CD4-positive, alpha-beta memory T cell (primary cell): ENCODE measurements around the gene APBB3. TPM values are rescaled to one million over a fixed set of nuclear protein-coding genes. Genes with fewer than 3 reads are reported as not detected.

ENCODE experiments used
- CTCF ChIA-PET: fragments of 350-600 bp; sonication (Branson Sonifier 250); formaldehyde crosslinking; loops from one replicate; lab custom pipeline; 2021; ENCODE audit warnings: inconsistent platforms; ENCODE audit not compliant: partially characterized antibody; lab: Charles Lee
- POLR2A ChIA-PET: fragments of 350-600 bp; sonication (Branson Sonifier 250); formaldehyde crosslinking; loops from one replicate; lab custom pipeline; 2021; ENCODE audit not compliant: partially characterized antibody; lab: Charles Lee
- DNase-seq, 5 donors: peaks; one replicate each; pipeline versions ENCODE4 v3.0.0 to v3.0.0-alpha.2; 2020 to 2022; ENCODE audit warnings: mixed read lengths in 1 of 5
- H3K27ac ChIP-seq: one replicate; pipeline ENCODE4 v1.7.0; 2013; ENCODE audit warnings: low read depth, low read length
- H3K27me3 ChIP-seq: 2 replicates; pipeline ENCODE4 v1.7.0; 2013; ENCODE audit warnings: mild to moderate bottlenecking, low read length, moderate library complexity; ENCODE audit not compliant: insufficient read depth
- H3K36me3 ChIP-seq: 2 replicates; pipeline ENCODE4 v1.7.0; 2013; ENCODE audit warnings: mild to moderate bottlenecking, low read length, moderate library complexity; ENCODE audit not compliant: insufficient read depth
- H3K4me1 ChIP-seq: 2 replicates; pipeline ENCODE4 v1.7.0; 2013; ENCODE audit warnings: mild to moderate bottlenecking, low read length, moderate library complexity; ENCODE audit not compliant: insufficient read depth
- H3K4me3 ChIP-seq, 2 donors: one replicate each; pipeline ENCODE4 v1.7.0; 2013; ENCODE audit warnings: low read length in 2 of 2, mild to moderate bottlenecking in 1 of 2
- H3K9me3 ChIP-seq, 2 donors: one replicate each; pipeline ENCODE4 v1.7.0; 2013; ENCODE audit warnings: low read length in 2 of 2, control low read depth in 1 of 2; ENCODE audit not compliant: control insufficient read depth in 1 of 2
- H3K27ac Mint-ChIP-seq, 7 donors: one replicate each; pipeline ENCODE4 v1.8.0; 2020 to 2021; ENCODE audit warnings: mixed read lengths in 7 of 7, mild to moderate bottlenecking in 6 of 7, inconsistent platforms in 3 of 7, moderate library complexity in 3 of 7
- H3K27me3 Mint-ChIP-seq, 2 donors: one replicate each; pipeline ENCODE4 v1.8.0; 2020 to 2021; ENCODE audit warnings: mixed read lengths in 2 of 2
- H3K36me3 Mint-ChIP-seq, 2 donors: one replicate each; pipeline ENCODE4 v1.8.0; 2020 to 2021; ENCODE audit warnings: mixed read lengths in 2 of 2, inconsistent platforms in 1 of 2, mild to moderate bottlenecking in 1 of 2
- H3K4me1 Mint-ChIP-seq, 4 donors: one replicate each; pipeline ENCODE4 v1.8.0; 2020 to 2021; ENCODE audit warnings: mixed read lengths in 4 of 4, mild to moderate bottlenecking in 1 of 4
- H3K4me3 Mint-ChIP-seq, 8 donors: one replicate each; pipeline ENCODE4 v1.8.0; 2020 to 2021; ENCODE audit warnings: mixed read lengths in 8 of 8, mild to moderate bottlenecking in 7 of 8, moderate library complexity in 6 of 8, inconsistent platforms in 3 of 8
- H3K9me3 Mint-ChIP-seq, 8 donors: one replicate each; pipeline ENCODE4 v1.8.0; 2020 to 2021; ENCODE audit warnings: mixed read lengths in 8 of 8, mild to moderate bottlenecking in 5 of 8, inconsistent platforms in 3 of 8, moderate library complexity in 1 of 8
- intact Hi-C: fragments of 100-400 bp; cut with micrococcal nuclease; formaldehyde crosslinking; loops from one replicate; pipeline ENCODE4 v1.15.1; 2023
- microRNA-seq: library from miRNA; unstranded; fragments of <30 nt; microRNA quantifications from one replicate; pipeline ENCODE4 v1.2.0, GENCODE V29; 2021; ENCODE audit warnings: borderline replicate concordance, borderline number of aligned reads, borderline microRNAs expressed, mixed read lengths
- polyA plus RNA-seq, 2 donors: library from polyadenylated mRNA; unstranded; fragments of 300-500 nt; fragmentation: Illumina TruSeq; gene quantifications; one replicate each; pipeline ENCODE4 v1.2.3, GENCODE V29; 2021
- total RNA-seq, 2 experiments: library from RNA; stranded (reverse); gene quantifications; one replicate each; pipeline ENCODE4 v1.2.3, GENCODE V29; 2021

Gene APBB3
- total and polyA plus RNA-seq, 4 experiments from 2014 or later, result 2.1 to 75.4 (median 38.9) TPM

GRCh38 chr5:140509898-140510297 is 54.5 kb downstream of the APBB3 start:
- Mint-ChIP-seq H3K27ac (peak overlapping the region in 1 of 7 donors; percentile 42), H3K36me3 (peaks cover 46 to 70% of the 10 kb centered on the region in 2 donors), H3K9me3 (no peaks in the 10 kb centered on the region), H3K4me1 (no peaks in the 10 kb centered on the region), H3K27me3 (no peaks in the 10 kb centered on the region), H3K4me3 (no peak overlapping the region)
- Histone ChIP-seq H3K27ac (no peak overlapping the region), H3K36me3 (peaks cover 72% of the 10 kb centered on the region), H3K4me1 (no peaks in the 10 kb centered on the region), H3K4me3 (no peak overlapping the region), H3K27me3 (no peaks in the 10 kb centered on the region), H3K9me3 (no peaks in the 10 kb centered on the region)
- no peak for DNase-seq
- ChIA-PET CTCF (no interaction called here), POLR2A (no interaction called here)
- intact Hi-C loops, result no loop called here

Small RNA genes within 50 kb of the gene (microRNA-seq; reads per million reads assigned to microRNA genes)
- gene MIR6831, result not detected

Other genes starting within 250 kb of the APBB3 start
- under 1 TPM; 0.52 to 0.86 TPM for gene HBEGF, start 218.0 kb downstream of the APBB3 start, total RNA-seq
- 1 to 10 TPM; 1.2 to 2.4 TPM for gene HBEGF, start 218.0 kb downstream of the APBB3 start, polyA plus RNA-seq
- gene SLC4A9, start 204.4 kb downstream of the APBB3 start, total RNA-seq, result not detected
- not detected for gene SLC4A9, start 204.4 kb downstream of the APBB3 start, polyA plus RNA-seq
- gene ANKHD1, start 162.8 kb downstream of the APBB3 start, total RNA-seq, result 100 to 1,000 TPM; 228 to 252 TPM
- 100 to 1,000 TPM in 1 of 2 donors, 10 to 100 TPM in 1; 58.6 to 100 TPM for gene ANKHD1, start 162.8 kb downstream of the APBB3 start, polyA plus RNA-seq
- gene EIF4EBP3, start 16.9 kb downstream of the APBB3 start, total RNA-seq, result 10 to 100 TPM; 15.3 to 18.8 TPM
- 10 to 100 TPM; 31.9 to 44.3 TPM for gene EIF4EBP3, start 16.9 kb downstream of the APBB3 start, polyA plus RNA-seq
- gene SRA1, start 7.1 kb downstream of the APBB3 start, total RNA-seq, result 10 to 100 TPM; 24.5 to 26.6 TPM
- gene SRA1, start 7.1 kb downstream of the APBB3 start, polyA plus RNA-seq, result 10 to 100 TPM; 35.5 to 46.8 TPM
- 10 to 100 TPM; 49.0 to 59.4 TPM for gene SLC35A4, start 230 bp upstream of the APBB3 start, total RNA-seq
- gene SLC35A4, start 230 bp upstream of the APBB3 start, polyA plus RNA-seq, result 100 to 1,000 TPM; 105 to 115 TPM
- gene CD14, start 68.6 kb upstream of the APBB3 start, total RNA-seq, result 1 to 10 TPM; 4.9 to 5.2 TPM
- gene CD14, start 68.6 kb upstream of the APBB3 start, polyA plus RNA-seq, result 1 to 10 TPM; 2.7 to 3.2 TPM
- gene TMCO6, start 74.9 kb upstream of the APBB3 start, total RNA-seq, result 10 to 100 TPM; 50.0 to 56.3 TPM
- gene TMCO6, start 74.9 kb upstream of the APBB3 start, polyA plus RNA-seq, result 10 to 100 TPM; 15.7 to 18.3 TPM
- 10 to 100 TPM; 38.0 TPM for gene NDUFA2, start 83.0 kb upstream of the APBB3 start, total RNA-seq
- gene NDUFA2, start 83.0 kb upstream of the APBB3 start, polyA plus RNA-seq, result 100 to 1,000 TPM; 132 to 135 TPM
- gene IK, start 83.2 kb upstream of the APBB3 start, total RNA-seq, result 100 to 1,000 TPM; 178 to 185 TPM
- gene IK, start 83.2 kb upstream of the APBB3 start, polyA plus RNA-seq, result 100 to 1,000 TPM; 147 to 205 TPM
- 10 to 100 TPM; 47.1 to 49.6 TPM for gene WDR55, start 100.3 kb upstream of the APBB3 start, total RNA-seq
- gene WDR55, start 100.3 kb upstream of the APBB3 start, polyA plus RNA-seq, result 10 to 100 TPM; 12.4 to 19.5 TPM
- gene DND1, start 109.0 kb upstream of the APBB3 start, total RNA-seq, result 1 to 10 TPM; 4.0 to 5.0 TPM
- gene DND1, start 109.0 kb upstream of the APBB3 start, polyA plus RNA-seq, result not detected
- 10 to 100 TPM; 60.7 to 63.5 TPM for gene HARS1, start 126.8 kb upstream of the APBB3 start, total RNA-seq
- 10 to 100 TPM; 70.8 to 72.9 TPM for gene HARS1, start 126.8 kb upstream of the APBB3 start, polyA plus RNA-seq
- gene HARS2, start 126.9 kb upstream of the APBB3 start, total RNA-seq, result 10 to 100 TPM; 61.6 to 67.5 TPM
- gene HARS2, start 126.9 kb upstream of the APBB3 start, polyA plus RNA-seq, result 10 to 100 TPM; 17.8 to 26.5 TPM
- 10 to 100 TPM; 56.3 to 57.4 TPM for gene ZMAT2, start 135.8 kb upstream of the APBB3 start, total RNA-seq
- 10 to 100 TPM; 65.9 to 76.5 TPM for gene ZMAT2, start 135.8 kb upstream of the APBB3 start, polyA plus RNA-seq
- not detected for gene PCDHA1, start 221.5 kb upstream of the APBB3 start, total RNA-seq
- gene PCDHA1, start 221.5 kb upstream of the APBB3 start, polyA plus RNA-seq, result not detected
- not detected for gene PCDHA2, start 230.3 kb upstream of the APBB3 start, total RNA-seq
- gene PCDHA2, start 230.3 kb upstream of the APBB3 start, polyA plus RNA-seq, result not detected
- not detected for gene PCDHA3, start 236.5 kb upstream of the APBB3 start, total RNA-seq
- not detected for gene PCDHA3, start 236.5 kb upstream of the APBB3 start, polyA plus RNA-seq
- gene PCDHA4, start 242.5 kb upstream of the APBB3 start, total RNA-seq, result not detected
- gene PCDHA4, start 242.5 kb upstream of the APBB3 start, polyA plus RNA-seq, result not detected